H9 (cell line): ENCODE data around the gene PIGX. TPM values are rescaled to one million over a fixed set of nuclear protein-coding genes. Genes with fewer than 3 reads are reported as not detected.

Source experiments
- DNase-seq: peaks from one replicate; pipeline ENCODE4 v3.0.0-alpha.2; 2017
- H2AFZ ChIP-seq: one replicate; pipeline ENCODE4 v1.6.1; 2013; ENCODE audit warnings: mild to moderate bottlenecking, low read length, control low read depth, moderate library complexity
- H2AK5ac ChIP-seq: 2 replicates; pipeline ENCODE4 v1.6.1; 2013; ENCODE audit warnings: low read length, control low read depth, mixed read lengths; ENCODE audit not compliant: insufficient read length
- H2BK120ac ChIP-seq: one replicate; pipeline ENCODE4 v1.6.1; 2013; ENCODE audit warnings: low read depth, mild to moderate bottlenecking, low read length, control low read depth, inconsistent platforms; ENCODE audit not compliant: poor library complexity, severe bottlenecking
- H2BK12ac ChIP-seq: 2 replicates; pipeline ENCODE4 v1.6.1; 2013; ENCODE audit warnings: low read length, control low read depth, mixed read lengths, low read depth; ENCODE audit not compliant: insufficient read length
- H2BK15ac ChIP-seq: 2 replicates; pipeline ENCODE4 v1.6.1; 2013; ENCODE audit warnings: low read depth, low read length, control low read depth
- H2BK20ac ChIP-seq: one replicate; pipeline ENCODE4 v1.6.1; 2013; ENCODE audit warnings: low read depth, mild to moderate bottlenecking, low read length, control low read depth, inconsistent platforms; ENCODE audit not compliant: poor library complexity, severe bottlenecking
- H2BK5ac ChIP-seq: 2 replicates; pipeline ENCODE4 v1.6.1; 2013; ENCODE audit warnings: low read length, control low read depth, mixed read lengths; ENCODE audit not compliant: insufficient read length
- H3K14ac ChIP-seq: 2 replicates; pipeline ENCODE4 v1.6.1; 2013; ENCODE audit warnings: low read length, control low read depth; ENCODE audit not compliant: insufficient read depth
- H3K18ac ChIP-seq: 2 replicates; pipeline ENCODE4 v1.6.1; 2013; ENCODE audit warnings: low read depth, mild to moderate bottlenecking, mixed read lengths, low read length, control low read depth; ENCODE audit not compliant: insufficient read length
- H3K23ac ChIP-seq: 2 replicates; pipeline ENCODE4 v1.6.1; 2013; ENCODE audit warnings: low read length, control low read depth, mixed read lengths, low read depth; ENCODE audit not compliant: insufficient read length
- H3K23me2 ChIP-seq: 2 replicates; pipeline ENCODE4 v1.6.1; 2013; ENCODE audit warnings: low read depth, mild to moderate bottlenecking, mixed read lengths, low read length, control low read depth; ENCODE audit not compliant: insufficient read length, poor library complexity, severe bottlenecking
- H3K27ac ChIP-seq: 2 replicates; pipeline ENCODE4 v1.5.1; 2013; ENCODE audit warnings: low read length, control low read depth, mixed read lengths, low read depth; ENCODE audit not compliant: insufficient read length
- H3K27me3 ChIP-seq: 2 replicates; pipeline ENCODE4 v1.6.1; 2013; ENCODE audit warnings: low read length, control low read depth, inconsistent platforms; ENCODE audit not compliant: insufficient read depth
- H3K4ac ChIP-seq: 2 replicates; pipeline ENCODE4 v1.6.1; 2013; ENCODE audit warnings: low read depth, mild to moderate bottlenecking, control low read depth, inconsistent platforms, low read length, moderate library complexity
- H3K4me1 ChIP-seq: 2 replicates; pipeline ENCODE4 v1.6.1; 2013; ENCODE audit warnings: low read length, control low read depth, inconsistent platforms; ENCODE audit not compliant: insufficient read depth
- H3K4me2 ChIP-seq: 2 replicates; pipeline ENCODE4 v1.6.1; 2013; ENCODE audit warnings: low read length, control low read depth, mixed read lengths; ENCODE audit not compliant: insufficient read length, insufficient read depth
- H3K56ac ChIP-seq: 2 replicates; pipeline ENCODE4 v1.6.1; 2013; ENCODE audit warnings: low read depth, mild to moderate bottlenecking, mixed read lengths, low read length, control low read depth; ENCODE audit not compliant: insufficient read length
- H3K79me1 ChIP-seq: 2 replicates; pipeline ENCODE4 v1.6.1; 2013; ENCODE audit warnings: low read depth, mild to moderate bottlenecking, moderate library complexity, low read length, control low read depth, inconsistent platforms; ENCODE audit not compliant: insufficient read depth, poor library complexity, severe bottlenecking
- H3K79me2 ChIP-seq: 2 replicates; pipeline ENCODE4 v1.6.1; 2013; ENCODE audit warnings: low read length, control low read depth, inconsistent platforms; ENCODE audit not compliant: insufficient read depth
- H3K9ac ChIP-seq: 2 replicates; pipeline ENCODE4 v1.6.1; 2013; ENCODE audit warnings: low read length, control low read depth, mixed read lengths; ENCODE audit not compliant: insufficient read length; ENCODE audit errors: extremely low read depth
- H3K9me3 ChIP-seq: one replicate; pipeline ENCODE4 v1.6.1; 2013; ENCODE audit warnings: low read depth, low read length, inconsistent platforms; ENCODE audit not compliant: control insufficient read depth
- H3T11ph ChIP-seq: one replicate; pipeline ENCODE4 v1.6.1; 2013; ENCODE audit warnings: mild to moderate bottlenecking, low read length, control low read depth, inconsistent platforms
- H4K20me1 ChIP-seq: one replicate; pipeline ENCODE4 v1.6.1; 2013; ENCODE audit not compliant: control insufficient read depth, insufficient read length, insufficient read depth
- H4K5ac ChIP-seq: 2 replicates; pipeline ENCODE4 v1.6.1; 2013; ENCODE audit warnings: low read depth, mild to moderate bottlenecking, mixed read lengths, low read length, control low read depth; ENCODE audit not compliant: insufficient read length
- H4K8ac ChIP-seq: replicated peaks from 2 replicates; pipeline ENCODE4 v1.6.1; 2013; ENCODE audit warnings: low read length, control low read depth, mixed read lengths, low read depth; ENCODE audit not compliant: insufficient read length
- H4K91ac ChIP-seq: 2 replicates; pipeline ENCODE4 v1.6.1; 2013; ENCODE audit warnings: low read depth, mild to moderate bottlenecking, moderate library complexity, mixed read lengths, low read length, control low read depth; ENCODE audit not compliant: insufficient read length
- H3K27ac Mint-ChIP-seq, 3 experiments: 2 replicates in 2 of 3; 3 replicates in 1 of 3; pipeline ENCODE4 v1.8.0; 2020 to 2021; ENCODE audit warnings: mixed read lengths in 3 of 3, mild to moderate bottlenecking in 1 of 3, moderate library complexity in 1 of 3
- H3K27me3 Mint-ChIP-seq: 2 replicates; pipeline ENCODE4 v1.8.0; 2021; ENCODE audit warnings: low read depth, mild to moderate bottlenecking, moderate library complexity, mixed read lengths
- H3K36me3 Mint-ChIP-seq, 3 experiments: 2 replicates in 2 of 3; 3 replicates in 1 of 3; pipeline ENCODE4 v1.8.0; 2020 to 2021; ENCODE audit warnings: low read depth in 3 of 3, mixed read lengths in 3 of 3; ENCODE audit not compliant: insufficient read depth in 1 of 3
- H3K4me1 Mint-ChIP-seq, 2 experiments: 2 replicates each; pipeline ENCODE4 v1.8.0; 2020; ENCODE audit warnings: mixed read lengths in 2 of 2
- H3K4me3 Mint-ChIP-seq, 2 experiments: 2 replicates in 1 of 2; 3 replicates in 1 of 2; pipeline ENCODE4 v1.8.0; 2020 to 2021; ENCODE audit warnings: mild to moderate bottlenecking in 2 of 2, mixed read lengths in 2 of 2, moderate library complexity in 1 of 2
- H3K9me3 Mint-ChIP-seq, 2 experiments: 2 replicates in 1 of 2; 3 replicates in 1 of 2; pipeline ENCODE4 v1.8.0; 2020; ENCODE audit warnings: mild to moderate bottlenecking in 2 of 2, mixed read lengths in 2 of 2, moderate library complexity in 1 of 2
- CTCF ChIP-seq: fragments of 200-600 bp; sonication (generic); conservative IDR thresholded peaks from 3 replicates; pipeline ENCODE4 v1.8.0; 2021; ENCODE audit warnings: antibody characterized with exemption, mild to moderate bottlenecking
- WGBS: extraction: QIAGEN DNeasy Blood & Tissue Kit; methylation state at CpG from one replicate; pipeline ENCODE4 v1.1.7; 2013; ENCODE audit warnings: missing lambda C conversion rate, low lambda C conversion rate, mixed read lengths; ENCODE audit not compliant: insufficient read length; ENCODE audit errors: extremely low coverage; 5-methylcytosine and 5-hydroxymethylcytosine counted together
- total RNA-seq: library from RNA; stranded (reverse); gene quantifications from 2 replicates; pipeline ENCODE4 v1.2.1, GENCODE V29; 2021

PIGX gene
- total RNA-seq, 1 experiment from 2014 or later, result 20.0 TPM

- Histone ChIP-seq H4K5ac (no peak overlapping the region), H3K27me3 (no peaks in the 10 kb centered on the region), H2AK5ac (no peak overlapping the region), H2BK15ac (no peak overlapping the region), H4K8ac (no peak overlapping the region), H3K79me2 (no peaks in the 10 kb centered on the region), H3K4me1 (no peaks in the 10 kb centered on the region), H3K14ac (no peak overlapping the region), H2BK5ac (no peak overlapping the region), H3K4ac (no peak overlapping the region), H3K56ac (no peak overlapping the region), H2BK12ac (no peak overlapping the region), H3K23me2 (no peaks in the 10 kb centered on the region), H3T11ph (no peak overlapping the region), H2BK20ac (no peak overlapping the region), H2BK120ac (no peak overlapping the region), H3K9ac (no peak overlapping the region), H3K9me3 (no peaks in the 10 kb centered on the region), H4K91ac (no peak overlapping the region), H3K23ac (no peak overlapping the region), H3K18ac (no peak overlapping the region), H2AFZ (no peak overlapping the region), H4K20me1 (no peaks in the 10 kb centered on the region), H3K27ac (no peak overlapping the region), H3K4me2 (no peak overlapping the region), H3K79me1 (no peaks in the 10 kb centered on the region)
- no CpG with 5 or more reads among the region's 3 CpGs for WGBS
- DNase-seq, result no peak
- Mint-ChIP-seq H3K4me1 (peaks cover 13 to 14% of the 10 kb centered on the region in 2 experiments), H3K4me3 (no peak overlapping the region), H3K27ac (no peak overlapping the region), H3K9me3 (peaks cover 0 to 4% of the 10 kb centered on the region in 2 experiments; a peak in 1 of 5 replicates), H3K36me3 (peaks cover 0 to 2% (median 0%) of the 10 kb centered on the region in 3 experiments; a peak in 3 of 7 replicates), H3K27me3 (no peaks in the 10 kb centered on the region)
- no peak for TF ChIP-seq CTCF
Measured at GRCh38 chr3:196673632-196674031, 38.5 kb upstream of the PIGX start.
